Measurements from ENCODE around the gene PSMG4. TPM values are rescaled to one million over a fixed set of nuclear protein-coding genes. Genes with fewer than 3 reads are reported as not detected.

The PSMG4 gene
- total RNA-seq, 1 experiment from 2014 or later = 29.3 TPM

GRCh38 chr6:3236005-3236404, 22.7 kb upstream of the PSMG4 start:
- no peak overlapping the region for H2BK20ac ChIP-seq (ENCODE audit: low read depth, low read length, poor library complexity, severe bottlenecking)
- no peak overlapping the region for H3K56ac ChIP-seq (ENCODE audit: insufficient read length, low read depth, low read length)
- peaks cover 13% of the 10 kb centered on the region for H3K23me2 ChIP-seq (ENCODE audit: insufficient read length, low read depth, low read length, poor library complexity, severe bottlenecking)
- no peak overlapping the region for H4K5ac ChIP-seq (ENCODE audit: insufficient read length, low read depth, low read length)
- H2AFZ ChIP-seq (ENCODE audit: low read length) = no peak overlapping the region
- H3K9me3 Mint-ChIP-seq = no peaks in the 10 kb centered on the region
- H3K4ac ChIP-seq (ENCODE audit: low read depth, low read length) = no peak overlapping the region
- H3K27ac ChIP-seq (ENCODE audit: insufficient read length, low read depth, low read length) = no peak overlapping the region
- H4K20me1 ChIP-seq (ENCODE audit: control insufficient read depth, insufficient read depth, insufficient read length) = no peaks in the 10 kb centered on the region
- no peak overlapping the region for H3K23ac ChIP-seq (ENCODE audit: insufficient read length, low read depth, low read length)
- H3K27me3 ChIP-seq (ENCODE audit: insufficient read depth, low read length) = no peaks in the 10 kb centered on the region
- no peak for DNase-seq
- H2BK12ac ChIP-seq (ENCODE audit: insufficient read length, low read depth, low read length) = no peak overlapping the region
- no peak overlapping the region for H3K18ac ChIP-seq (ENCODE audit: insufficient read length, low read depth, low read length)
- no peak overlapping the region for H4K91ac ChIP-seq (ENCODE audit: insufficient read length, low read depth, low read length)
- no peak overlapping the region for H3K27ac Mint-ChIP-seq
- peaks cover 18% of the 10 kb centered on the region for H3K27me3 Mint-ChIP-seq (ENCODE audit: low read depth)
- H2BK15ac ChIP-seq (ENCODE audit: low read depth, low read length) = no peak overlapping the region
- H3K4me2 ChIP-seq (ENCODE audit: insufficient read depth, insufficient read length, low read length) = no peak overlapping the region
- no peaks in the 10 kb centered on the region for H3K79me1 ChIP-seq (ENCODE audit: insufficient read depth, low read depth, low read length, poor library complexity, severe bottlenecking)
- no peaks in the 10 kb centered on the region for H3K9me3 ChIP-seq (ENCODE audit: control insufficient read depth, low read depth, low read length)
- no peak overlapping the region for H3T11ph ChIP-seq (ENCODE audit: low read length)
- H3K14ac ChIP-seq (ENCODE audit: insufficient read depth, low read length) = no peak overlapping the region
- WGBS (ENCODE audit: extremely low coverage, insufficient read length, low lambda C conversion rate) = no CpG with 5 or more reads among the region's 3 CpGs
- no peaks in the 10 kb centered on the region for H3K79me2 ChIP-seq (ENCODE audit: insufficient read depth, low read length)
- no peak overlapping the region for H2BK120ac ChIP-seq (ENCODE audit: low read depth, low read length, poor library complexity, severe bottlenecking)
- H3K4me3 Mint-ChIP-seq = no peak overlapping the region
- no peak overlapping the region for H3K9ac ChIP-seq (ENCODE audit: extremely low read depth, insufficient read length, low read length)
- peaks cover 27 to 30% of the 10 kb centered on the region in 2 experiments for H3K4me1 Mint-ChIP-seq
- H4K8ac ChIP-seq (replicated peaks; ENCODE audit: insufficient read length, low read depth, low read length) = no peak overlapping the region
- no peak overlapping the region for H2BK5ac ChIP-seq (ENCODE audit: insufficient read length, low read length)
- no peak overlapping the region for H2AK5ac ChIP-seq (ENCODE audit: insufficient read length, low read length)
- no peak for TF ChIP-seq CTCF (conservative IDR thresholded peaks at IDR 0.05)
- peaks cover 13% of the 10 kb centered on the region; the same call in 1 of the 2 replicates for H3K4me1 ChIP-seq (ENCODE audit: insufficient read depth, low read length)
- H3K36me3 Mint-ChIP-seq (ENCODE audit: insufficient read depth in 1 of 3, low read depth in 3 of 3) = no peaks in the 10 kb centered on the region
